Esophagus (tissue), 2 donors: ENCODE measurements around the gene KLHDC8B. TPM values are rescaled to one million over a fixed set of nuclear protein-coding genes. Genes with fewer than 3 reads are reported as not detected.

Experiments
- H3K27ac ChIP-seq, 2 donors: one replicate each; pipeline ENCODE4 v1.5.1; 2013; ENCODE audit warnings: low read depth in 2 of 2, mild to moderate bottlenecking in 2 of 2, inconsistent platforms in 1 of 2, low read length in 1 of 2, moderate library complexity in 1 of 2
- H3K27me3 ChIP-seq, 2 donors: one replicate each; pipeline ENCODE4 v1.6.1; 2013; ENCODE audit warnings: low read length in 2 of 2, control low read depth in 1 of 2, mild to moderate bottlenecking in 1 of 2; ENCODE audit not compliant: insufficient read depth in 2 of 2, control insufficient read depth in 1 of 2
- H3K36me3 ChIP-seq, 2 donors: one replicate each; pipeline ENCODE4 v1.6.1; 2013; ENCODE audit warnings: low read length in 1 of 2; ENCODE audit not compliant: control insufficient read depth in 2 of 2, insufficient read depth in 2 of 2
- H3K4me1 ChIP-seq, 2 donors: one replicate each; pipeline ENCODE4 v1.6.1; 2013; ENCODE audit warnings: low read length in 1 of 2; ENCODE audit not compliant: control insufficient read depth in 2 of 2, insufficient read depth in 2 of 2
- H3K4me3 ChIP-seq, 2 donors: one replicate each; pipeline ENCODE4 v1.5.1; 2013; ENCODE audit warnings: low read length in 2 of 2, mild to moderate bottlenecking in 2 of 2, low read depth in 1 of 2, moderate library complexity in 1 of 2
- H3K9me3 ChIP-seq, 2 donors: one replicate each; pipeline ENCODE4 v1.6.1; 2013; ENCODE audit warnings: mild to moderate bottlenecking in 2 of 2, low read depth in 1 of 2, low read length in 1 of 2, moderate library complexity in 1 of 2; ENCODE audit not compliant: control insufficient read depth in 2 of 2, insufficient read depth in 1 of 2
- WGBS, 2 donors: extraction: QIAGEN DNeasy Blood & Tissue Kit; methylation state at CpG; one replicate each; pipeline ENCODE4 v1.1.7; 2013; 5-methylcytosine and 5-hydroxymethylcytosine counted together
- polyA plus RNA-seq, 2 donors: library from polyadenylated mRNA; stranded (reverse); fragments of 200-250 nt; gene quantifications; one replicate each; pipeline ENCODE4 v1.2.3, GENCODE V29; 2013
- donor health status: healthy with polysubstance abuse.
- donor health status: Bipolar disorder and iron deficiency.

The KLHDC8B gene
- polyA plus RNA-seq, 2 donors = 24.5 to 39.0 TPM

- H3K4me3 ChIP-seq = peak within 1 kb of the TSS; percentile 72 to 94
- 3% methylated on average over 66 to 69 of the region's 69 CpGs for WGBS, 2 donors
- peak within 1 kb of the TSS; percentile 86 to 91 for H3K27ac ChIP-seq
- no peaks in the 10 kb centered on the region for H3K9me3 ChIP-seq
- no peaks in the 10 kb centered on the region for H3K27me3 ChIP-seq
- peaks cover 12 to 16% of the 10 kb centered on the region in 2 donors for H3K36me3 ChIP-seq
- H3K4me1 ChIP-seq = peaks cover 6 to 9% of the 10 kb centered on the region in 2 donors
Observed at GRCh38 chr3:49165771-49166751, 5.3 kb upstream of the KLHDC8B start, which contains the start of gene CCDC71. Gene CCDC71, minus strand, starts transcription at chr3:49166331. Its CDS starts 2,123 bp downstream, at chr3:49164208.

- peak overlapping the region in 1 of 2 donors; percentile 72 for H3K4me3 ChIP-seq
- no peaks in the 10 kb centered on the region for H3K27me3 ChIP-seq
- WGBS, 2 donors = 90 to 92% methylated on average over 6 of the region's 6 CpGs
- H3K9me3 ChIP-seq = no peaks in the 10 kb centered on the region
- H3K27ac ChIP-seq = peak overlapping the region; percentile 86 to 91
- peaks cover 6 to 9% of the 10 kb centered on the region in 2 donors for H3K4me1 ChIP-seq
- peaks cover 12 to 16% of the 10 kb centered on the region in 2 donors for H3K36me3 ChIP-seq
Observed at GRCh38 chr3:49166752-49167556, 4.4 kb upstream of the KLHDC8B start.

- Histone ChIP-seq H3K9me3 (no peaks in the 10 kb centered on the region), H3K27me3 (no peaks in the 10 kb centered on the region), H3K36me3 (peaks cover 0 to 13% of the 10 kb centered on the region in 2 donors), H3K27ac (peak overlapping the region; percentile 76 to 83), H3K4me3 (peak overlapping the region; percentile 68 to 81), H3K4me1 (peaks cover 6 to 17% of the 10 kb centered on the region in 2 donors)
- 0 to 10% methylated on average over 1 of the region's 1 CpG for WGBS, 2 donors
Observed at GRCh38 chr3:49170744-49171118, 667 bp upstream of the KLHDC8B start.

GRCh38 chr3:49171775-49172500, 540 bp downstream of the KLHDC8B start:
- Histone ChIP-seq H3K36me3 (peaks cover 0 to 18% of the 10 kb centered on the region in 2 donors), H3K9me3 (no peaks in the 10 kb centered on the region), H3K4me1 (peaks cover 6 to 14% of the 10 kb centered on the region in 2 donors), H3K4me3 (peak overlapping the region; percentile 68 to 81), H3K27me3 (no peaks in the 10 kb centered on the region), H3K27ac (peak overlapping the region; percentile 76 to 83)
- WGBS, 2 donors = 21 to 29% methylated on average over 7 of the region's 7 CpGs

GRCh38 chr3:49172551-49173041, 1.2 kb downstream of the KLHDC8B start:
- Histone ChIP-seq H3K4me1 (peaks cover 6 to 14% of the 10 kb centered on the region in 2 donors), H3K4me3 (peak overlapping the region; percentile 68 to 81), H3K9me3 (no peaks in the 10 kb centered on the region), H3K27ac (peak overlapping the region; percentile 76 to 83), H3K27me3 (no peaks in the 10 kb centered on the region), H3K36me3 (peaks cover 3 to 18% of the 10 kb centered on the region in 2 donors)
- 35 to 50% methylated on average over 7 of the region's 7 CpGs for WGBS, 2 donors

GRCh38 chr3:49173116-49173791, 1.9 kb downstream of the KLHDC8B start:
- Histone ChIP-seq H3K4me3 (peak overlapping the region; percentile 68 to 81), H3K27ac (peak overlapping the region; percentile 24 to 83), H3K9me3 (no peaks in the 10 kb centered on the region), H3K36me3 (peaks cover 3 to 19% of the 10 kb centered on the region in 2 donors), H3K27me3 (no peaks in the 10 kb centered on the region), H3K4me1 (peaks cover 6 to 14% of the 10 kb centered on the region in 2 donors)
- WGBS, 2 donors = 20 to 31% methylated on average over 3 of the region's 3 CpGs

GRCh38 chr3:49173792-49174170, 2.4 kb downstream of the KLHDC8B start:
- 33 to 35% methylated on average over 4 of the region's 4 CpGs for WGBS, 2 donors
- H3K9me3 ChIP-seq = no peaks in the 10 kb centered on the region
- H3K36me3 ChIP-seq = peaks cover 3 to 23% of the 10 kb centered on the region in 2 donors
- peak overlapping the region; percentile 13 to 83 for H3K27ac ChIP-seq
- no peaks in the 10 kb centered on the region for H3K27me3 ChIP-seq
- H3K4me3 ChIP-seq = no peak overlapping the region
- peaks cover 6 to 14% of the 10 kb centered on the region in 2 donors for H3K4me1 ChIP-seq

- WGBS, 2 donors = 92 to 94% methylated on average over 9 of the region's 9 CpGs
- peaks cover 3 to 23% of the 10 kb centered on the region in 2 donors for H3K36me3 ChIP-seq
- H3K9me3 ChIP-seq = no peaks in the 10 kb centered on the region
- no peak overlapping the region for H3K27ac ChIP-seq
- H3K4me3 ChIP-seq = no peak overlapping the region
- peaks cover 6 to 14% of the 10 kb centered on the region in 2 donors for H3K4me1 ChIP-seq
- no peaks in the 10 kb centered on the region for H3K27me3 ChIP-seq
Observed at GRCh38 chr3:49174397-49174985, 3.1 kb downstream of the KLHDC8B start.
